ENCODE data around the gene SOX18.
A peak's percentile ranks its signal among the peaks of the same experiment; 100 is the strongest.

The SOX18 gene

DNA sequence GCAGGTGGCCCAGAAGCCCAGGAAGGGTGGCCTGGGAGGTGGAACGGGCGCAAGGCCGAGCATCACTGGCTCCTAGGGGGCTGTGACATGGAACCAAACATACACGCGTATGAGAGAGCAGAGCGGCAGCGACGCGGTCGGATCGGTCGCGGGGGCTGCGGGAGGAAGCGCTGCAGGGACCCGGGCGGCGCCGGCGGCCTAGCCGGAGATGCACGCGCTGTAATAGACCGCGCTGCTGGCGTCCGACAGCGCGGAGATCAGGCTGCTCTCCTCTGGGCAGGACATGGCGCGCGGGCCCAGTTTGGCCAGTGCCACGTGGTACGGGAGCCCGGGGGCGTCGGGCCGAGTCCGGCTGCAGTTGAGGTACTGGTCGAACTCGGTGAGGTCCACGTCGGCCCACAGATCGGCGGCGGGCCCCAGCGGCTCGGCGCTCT lies 1.5 kb downstream of the SOX18 start:
- no peaks in the 10 kb centered on the region for H3K4me1 ChIP-seq (ENCODE audit: insufficient read depth, low read length)
- no peak overlapping the region for H3K9ac ChIP-seq (ENCODE audit: low read length)
- no peaks in the 10 kb centered on the region for H3K36me3 ChIP-seq (ENCODE audit: insufficient read depth, low read length)
- H3K27ac ChIP-seq (ENCODE audit: low read depth, low read length) = no peak overlapping the region
- H3K4me3 ChIP-seq (ENCODE audit: low read depth in 1 of 2, low read length in 2 of 2) = no peak overlapping the region
- H3K27me3 ChIP-seq (ENCODE audit: control insufficient read depth in 1 of 2, insufficient read depth in 2 of 2, low read length in 2 of 2) = peaks cover 20 to 68% of the 10 kb centered on the region in 2 donors
- H3K9me3 ChIP-seq (ENCODE audit: low read length) = no peaks in the 10 kb centered on the region

DNA sequence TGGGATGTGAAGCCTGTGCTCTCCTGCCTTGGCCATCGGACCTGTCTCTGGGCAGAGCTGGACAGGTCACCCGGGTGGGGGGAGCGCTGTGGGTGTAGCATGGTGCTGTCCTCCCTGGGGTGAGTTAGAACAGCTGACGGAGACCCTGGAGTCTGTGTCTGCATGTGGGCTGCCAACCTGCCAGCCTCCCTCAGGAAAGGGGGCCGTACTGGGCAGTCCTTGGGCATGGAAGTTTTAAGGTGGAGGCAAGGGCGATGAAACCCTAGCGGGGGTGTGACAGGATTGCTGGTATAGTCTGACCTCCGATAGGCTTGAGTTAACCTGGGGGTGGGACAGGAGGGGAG lies 2.4 kb downstream of the SOX18 start:
- Histone ChIP-seq H3K36me3 (ENCODE audit: insufficient read depth, low read length) (no peaks in the 10 kb centered on the region), H3K27ac (ENCODE audit: low read depth, low read length) (no peak overlapping the region), H3K9ac (ENCODE audit: low read length) (no peak overlapping the region), H3K9me3 (ENCODE audit: low read length) (no peaks in the 10 kb centered on the region), H3K4me1 (ENCODE audit: insufficient read depth, low read length) (peaks cover under 1% of the 10 kb centered on the region), H3K4me3 (ENCODE audit: low read depth in 1 of 2, low read length in 2 of 2) (no peak overlapping the region), H3K27me3 (ENCODE audit: control insufficient read depth in 1 of 2, insufficient read depth in 2 of 2, low read length in 2 of 2) (peaks cover 24 to 65% of the 10 kb centered on the region in 2 donors)

GRCh38 chr20:64045346-64046011 lies 4.0 kb downstream of the SOX18 start:
- Histone ChIP-seq H3K9ac (ENCODE audit: low read length) (no peak overlapping the region), H3K9me3 (ENCODE audit: low read length) (no peaks in the 10 kb centered on the region), H3K27me3 (ENCODE audit: control insufficient read depth in 1 of 2, insufficient read depth in 2 of 2, low read length in 2 of 2) (peaks cover 35 to 68% of the 10 kb centered on the region in 2 donors), H3K36me3 (ENCODE audit: insufficient read depth, low read length) (no peaks in the 10 kb centered on the region), H3K4me3 (ENCODE audit: low read depth in 1 of 2, low read length in 2 of 2) (no peak overlapping the region), H3K27ac (ENCODE audit: low read depth, low read length) (no peak overlapping the region), H3K4me1 (ENCODE audit: insufficient read depth, low read length) (peaks cover 5% of the 10 kb centered on the region)

DNA sequence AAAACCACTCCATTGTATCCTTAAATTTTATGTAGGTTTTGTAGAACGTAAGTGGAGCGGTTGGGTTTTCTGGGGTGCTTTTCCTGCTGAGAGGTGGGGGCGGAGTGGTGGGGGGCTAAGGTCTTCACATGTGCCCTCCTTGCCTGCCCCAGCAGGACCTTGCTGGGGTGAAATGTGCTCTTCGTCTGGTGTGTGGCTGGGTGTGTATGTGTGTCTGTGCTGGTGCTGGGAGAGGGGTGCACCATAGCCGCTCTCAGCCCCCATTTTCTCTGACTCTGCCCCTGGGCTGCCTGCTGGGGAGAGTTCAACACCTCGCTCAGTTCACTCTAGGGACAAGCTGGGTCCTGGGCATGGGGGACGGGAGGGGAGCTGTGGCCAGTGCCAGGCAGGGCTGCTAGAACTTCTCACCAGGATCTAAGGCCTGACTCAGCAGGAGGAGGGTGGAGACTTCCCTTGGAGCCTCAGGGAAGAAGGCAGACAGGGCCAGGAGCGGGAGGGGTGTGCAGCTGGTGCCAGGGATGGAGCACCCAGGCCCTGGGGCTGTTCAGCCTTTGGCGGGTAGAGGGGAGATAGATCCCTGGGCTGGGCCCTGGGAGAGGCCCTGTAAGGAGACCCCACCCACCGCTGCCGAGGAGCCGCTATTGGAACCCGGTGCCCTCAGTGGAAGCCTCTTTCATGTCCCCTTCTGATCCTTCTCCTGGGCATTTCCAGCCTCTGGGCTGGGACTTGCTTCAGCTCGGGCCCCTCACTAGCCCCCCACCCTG lies 4.8 kb downstream of the SOX18 start:
- Histone ChIP-seq H3K27ac (ENCODE audit: low read depth, low read length) (no peak overlapping the region), H3K27me3 (ENCODE audit: control insufficient read depth in 1 of 2, insufficient read depth in 2 of 2, low read length in 2 of 2) (peaks cover 35 to 68% of the 10 kb centered on the region in 2 donors), H3K36me3 (ENCODE audit: insufficient read depth, low read length) (no peaks in the 10 kb centered on the region), H3K9ac (ENCODE audit: low read length) (no peak overlapping the region), H3K9me3 (ENCODE audit: low read length) (no peaks in the 10 kb centered on the region), H3K4me3 (ENCODE audit: low read depth in 1 of 2, low read length in 2 of 2) (no peak overlapping the region), H3K4me1 (ENCODE audit: insufficient read depth, low read length) (peaks cover 5% of the 10 kb centered on the region)

DNA sequence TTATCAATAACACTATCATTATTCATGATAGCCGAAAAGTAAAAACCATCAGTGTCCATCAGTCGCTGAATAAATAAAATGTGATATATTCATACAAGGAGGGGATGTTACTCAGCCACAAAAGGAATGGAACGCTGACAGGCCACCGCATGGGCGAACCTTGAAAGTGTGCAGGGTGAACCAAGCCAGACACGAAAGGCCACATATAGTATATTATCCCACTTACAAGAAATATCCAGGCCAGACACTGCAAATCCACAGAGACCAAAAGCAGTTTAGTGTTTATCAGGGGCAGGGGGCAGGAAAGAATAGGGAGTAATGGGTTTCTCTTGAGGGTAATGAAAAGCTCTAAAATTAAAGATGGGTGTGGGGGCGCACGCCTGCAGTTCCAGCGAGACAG lies 5.7 kb downstream of the SOX18 start:
- peaks cover 39 to 76% of the 10 kb centered on the region in 2 donors for H3K27me3 ChIP-seq (ENCODE audit: control insufficient read depth in 1 of 2, insufficient read depth in 2 of 2, low read length in 2 of 2)
- H3K4me1 ChIP-seq (ENCODE audit: insufficient read depth, low read length) = peaks cover 5% of the 10 kb centered on the region

GRCh38 chr20:64042054-64042781 lies 7.2 kb downstream of the SOX18 start:
- Histone ChIP-seq H3K9me3 (ENCODE audit: low read length) (no peaks in the 10 kb centered on the region), H3K27ac (ENCODE audit: low read depth, low read length) (no peak overlapping the region), H3K36me3 (ENCODE audit: insufficient read depth, low read length) (no peaks in the 10 kb centered on the region), H3K9ac (ENCODE audit: low read length) (no peak overlapping the region), H3K4me1 (ENCODE audit: insufficient read depth, low read length) (peaks cover 5% of the 10 kb centered on the region), H3K27me3 (ENCODE audit: control insufficient read depth in 1 of 2, insufficient read depth in 2 of 2, low read length in 2 of 2) (peaks cover 43 to 83% of the 10 kb centered on the region in 2 donors), H3K4me3 (ENCODE audit: low read depth in 1 of 2, low read length in 2 of 2) (no peak overlapping the region)

More for the DNA sequence above, 5.7 kb downstream of the SOX18 start:
- Histone ChIP-seq H3K4me3 (ENCODE audit: low read depth in 1 of 2, low read length in 2 of 2) (no peak overlapping the region), H3K27ac (ENCODE audit: low read depth, low read length) (no peak overlapping the region), H3K9me3 (ENCODE audit: low read length) (no peaks in the 10 kb centered on the region), H3K36me3 (ENCODE audit: insufficient read depth, low read length) (no peaks in the 10 kb centered on the region), H3K9ac (ENCODE audit: low read length) (no peak overlapping the region)

GRCh38 chr20:64041781-64042053 lies 7.7 kb downstream of the SOX18 start:
- no peak overlapping the region for H3K4me3 ChIP-seq (ENCODE audit: low read depth in 1 of 2, low read length in 2 of 2)
- peaks cover 5% of the 10 kb centered on the region for H3K4me1 ChIP-seq (ENCODE audit: insufficient read depth, low read length)

GRCh38 chr20:64041040-64041780 lies 8.2 kb downstream of the SOX18 start:
- Histone ChIP-seq H3K4me3 (ENCODE audit: low read depth in 1 of 2, low read length in 2 of 2) (no peak overlapping the region), H3K27ac (ENCODE audit: low read depth, low read length) (no peak overlapping the region), H3K4me1 (ENCODE audit: insufficient read depth, low read length) (peaks cover 5% of the 10 kb centered on the region)

More at GRCh38 chr20:64041781-64042053, 7.7 kb downstream of the SOX18 start:
- no peak overlapping the region for H3K9ac ChIP-seq (ENCODE audit: low read length)
- H3K9me3 ChIP-seq (ENCODE audit: low read length) = no peaks in the 10 kb centered on the region
- peaks cover 42 to 83% of the 10 kb centered on the region in 2 donors for H3K27me3 ChIP-seq (ENCODE audit: control insufficient read depth in 1 of 2, insufficient read depth in 2 of 2, low read length in 2 of 2)
- H3K36me3 ChIP-seq (ENCODE audit: insufficient read depth, low read length) = no peaks in the 10 kb centered on the region
- no peak overlapping the region for H3K27ac ChIP-seq (ENCODE audit: low read depth, low read length)

GRCh38 chr20:64040231-64041039 lies 9.0 kb downstream of the SOX18 start:
- Histone ChIP-seq H3K9ac (ENCODE audit: low read length) (no peak overlapping the region), H3K9me3 (ENCODE audit: low read length) (no peaks in the 10 kb centered on the region), H3K4me3 (ENCODE audit: low read depth in 1 of 2, low read length in 2 of 2) (no peak overlapping the region), H3K27ac (ENCODE audit: low read depth, low read length) (no peak overlapping the region), H3K36me3 (ENCODE audit: insufficient read depth, low read length) (no peaks in the 10 kb centered on the region), H3K4me1 (ENCODE audit: insufficient read depth, low read length) (peaks cover 5% of the 10 kb centered on the region), H3K27me3 (ENCODE audit: control insufficient read depth in 1 of 2, insufficient read depth in 2 of 2, low read length in 2 of 2) (peaks cover 41 to 77% of the 10 kb centered on the region in 2 donors)

More at GRCh38 chr20:64041040-64041780, 8.2 kb downstream of the SOX18 start:
- Histone ChIP-seq H3K36me3 (ENCODE audit: insufficient read depth, low read length) (no peaks in the 10 kb centered on the region), H3K9ac (ENCODE audit: low read length) (no peak overlapping the region), H3K27me3 (ENCODE audit: control insufficient read depth in 1 of 2, insufficient read depth in 2 of 2, low read length in 2 of 2) (peaks cover 41 to 84% of the 10 kb centered on the region in 2 donors), H3K9me3 (ENCODE audit: low read length) (no peaks in the 10 kb centered on the region)

GRCh38 chr20:64039293-64040160 lies 9.9 kb downstream of the SOX18 start:
- H3K4me1 ChIP-seq (ENCODE audit: insufficient read depth, low read length) = peaks cover 5% of the 10 kb centered on the region
- no peaks in the 10 kb centered on the region for H3K9me3 ChIP-seq (ENCODE audit: low read length)
- H3K4me3 ChIP-seq (ENCODE audit: low read depth in 1 of 2, low read length in 2 of 2) = peak overlapping the region in 1 of 2 donors; percentile 27
- no peak overlapping the region for H3K9ac ChIP-seq (ENCODE audit: low read length)
- H3K36me3 ChIP-seq (ENCODE audit: insufficient read depth, low read length) = peaks cover 7% of the 10 kb centered on the region
- peaks cover 41 to 68% of the 10 kb centered on the region in 2 donors for H3K27me3 ChIP-seq (ENCODE audit: control insufficient read depth in 1 of 2, insufficient read depth in 2 of 2, low read length in 2 of 2)
- no peak overlapping the region for H3K27ac ChIP-seq (ENCODE audit: low read depth, low read length)

Data from muscle layer of colon (tissue), 2 donors.